T-helper 2 cell treated with Interferon-gamma antibody and Interleukin-4, amounts not matched to agents 5 μg/mL and 100 μg/mL, for 36 hours (primary cell): Measurements from ENCODE around the gene ACTN2.
"Not testable (repeated sequence)": the region's sequence is repeated elsewhere in the genome, so short reads cannot be mapped to it uniquely, and the experiment has no call there.

Experiments used
- DNase-seq: peaks from one replicate; pipeline ENCODE4 v3.0.0; 2021; ENCODE audit warnings: low spot score
- H3K27ac Mint-ChIP-seq: one replicate; pipeline ENCODE4 v1.8.0; 2021; ENCODE audit warnings: mild to moderate bottlenecking, mixed read lengths
- H3K27me3 Mint-ChIP-seq: one replicate; pipeline ENCODE4 v1.8.0; 2021; ENCODE audit warnings: low read depth, mixed read lengths
- H3K36me3 Mint-ChIP-seq: one replicate; pipeline ENCODE4 v1.8.0; 2021; ENCODE audit warnings: low read depth, mixed read lengths
- H3K4me1 Mint-ChIP-seq: one replicate; pipeline ENCODE4 v1.8.0; 2021; ENCODE audit warnings: low read depth, mixed read lengths
- H3K4me3 Mint-ChIP-seq: one replicate; pipeline ENCODE4 v1.8.0; 2022; ENCODE audit warnings: mild to moderate bottlenecking, moderate library complexity, mixed read lengths
- H3K9me3 Mint-ChIP-seq: one replicate; pipeline ENCODE4 v1.8.0; 2021; ENCODE audit warnings: mixed read lengths

The ACTN2 gene

DNA sequence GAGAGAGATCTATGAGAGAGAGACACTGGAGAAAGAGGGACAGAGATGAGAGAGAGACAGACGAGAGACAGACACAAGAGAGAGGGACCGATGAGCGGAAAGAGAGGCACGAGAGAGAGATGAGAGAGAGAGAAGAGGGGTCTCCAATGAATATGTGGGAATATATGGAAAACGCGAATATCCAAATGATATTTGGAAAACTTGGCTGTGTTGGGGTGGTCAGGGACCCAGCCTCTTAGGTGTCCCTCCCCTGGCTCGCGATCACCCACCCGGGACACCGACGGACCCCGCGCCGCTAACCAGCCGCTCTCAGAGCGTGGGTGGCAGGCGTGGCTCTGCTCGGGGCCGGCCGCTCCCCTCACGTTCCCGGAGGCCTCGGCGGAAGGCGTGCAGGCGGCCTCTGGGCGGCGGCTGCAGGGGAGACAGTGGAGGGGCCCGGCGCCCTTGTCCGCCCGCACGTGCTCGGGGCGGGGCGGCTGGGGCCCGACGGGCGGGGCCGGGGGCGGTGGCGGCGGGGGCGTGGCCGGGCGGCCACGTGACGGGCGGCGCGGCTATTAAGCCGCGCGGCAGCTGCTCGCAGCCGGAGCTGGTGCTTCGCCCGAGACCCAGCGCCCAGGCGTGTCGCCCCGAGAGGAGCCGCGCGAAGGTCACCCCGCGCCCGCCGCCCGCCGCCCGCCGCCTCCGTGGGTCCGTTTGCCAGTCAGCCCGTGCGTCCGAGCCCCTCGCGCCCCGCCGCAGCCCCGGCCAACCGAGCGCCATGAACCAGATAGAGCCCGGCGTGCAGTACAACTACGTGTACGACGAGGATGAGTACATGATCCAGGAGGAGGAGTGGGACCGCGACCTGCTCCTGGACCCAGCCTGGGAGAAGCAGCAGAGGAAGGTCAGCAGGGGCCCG, at the start of gene ACTN2:
TSS of gene ACTN2 (plus strand) at position 583 of the 898 bp plus-strand sequence. CDS start at position 758, 175 bp downstream.
- DNase-seq, result peak; percentile 30
- H3K27ac Mint-ChIP-seq, result no peak within 1 kb of the TSS
- H3K36me3 Mint-ChIP-seq, result no peaks in the 10 kb centered on the region
- no peaks in the 10 kb centered on the region for H3K9me3 Mint-ChIP-seq
- peaks cover 55% of the 10 kb centered on the region for H3K27me3 Mint-ChIP-seq
- peak within 1 kb of the TSS; percentile 71 for H3K4me3 Mint-ChIP-seq
- peaks cover 9% of the 10 kb centered on the region for H3K4me1 Mint-ChIP-seq

DNA sequence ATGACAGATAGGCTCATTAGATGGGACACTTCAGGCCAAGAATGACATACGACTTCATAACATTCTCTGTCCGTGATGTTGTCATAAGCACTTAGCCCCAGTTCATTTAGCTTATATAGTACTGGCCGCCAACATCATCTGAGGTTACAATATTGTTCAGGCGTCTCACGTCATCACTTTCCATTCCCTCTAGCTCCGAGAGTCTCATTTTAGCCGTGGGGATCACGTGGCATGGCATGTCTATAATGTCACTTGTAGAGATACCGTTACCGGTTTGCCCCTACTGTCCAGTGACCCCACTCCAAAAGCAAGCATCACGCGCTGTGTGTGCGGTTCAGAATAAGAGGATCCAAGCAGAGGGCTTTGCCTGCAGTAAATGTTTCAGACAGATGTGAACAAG, 47.4 kb upstream of the ACTN2 start:
- H3K27ac Mint-ChIP-seq, result no peak overlapping the region
- H3K4me3 Mint-ChIP-seq, result no peak overlapping the region
- no peaks in the 10 kb centered on the region for H3K36me3 Mint-ChIP-seq
- no peaks in the 10 kb centered on the region for H3K27me3 Mint-ChIP-seq
- no peak for DNase-seq
- H3K9me3 Mint-ChIP-seq, result no peaks in the 10 kb centered on the region
- H3K4me1 Mint-ChIP-seq, result no peaks in the 10 kb centered on the region

DNA sequence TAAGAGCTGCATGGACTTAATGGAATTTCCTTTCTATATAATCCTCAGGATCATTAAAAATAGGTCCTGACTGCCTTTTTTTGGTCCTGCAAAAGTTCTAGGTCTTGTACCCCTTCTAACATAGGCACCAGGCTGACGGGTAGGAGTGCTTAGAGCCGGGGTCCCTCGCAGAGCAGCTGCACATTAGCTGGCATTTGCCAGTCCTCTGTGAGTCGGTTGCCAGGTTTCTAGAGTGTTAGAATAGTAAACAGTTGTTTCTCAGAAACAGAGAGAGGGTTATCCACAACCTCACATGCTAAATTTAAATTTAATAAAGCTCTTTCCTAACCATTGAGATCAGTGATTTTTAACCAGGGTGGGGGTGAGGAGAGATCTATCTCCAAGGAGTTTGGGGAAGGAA, 46.6 kb upstream of the ACTN2 start:
- H3K36me3 Mint-ChIP-seq, result no peaks in the 10 kb centered on the region
- H3K27ac Mint-ChIP-seq, result no peak overlapping the region
- no peak for DNase-seq
- H3K9me3 Mint-ChIP-seq, result no peaks in the 10 kb centered on the region
- no peaks in the 10 kb centered on the region for H3K27me3 Mint-ChIP-seq
- no peaks in the 10 kb centered on the region for H3K4me1 Mint-ChIP-seq
- no peak overlapping the region for H3K4me3 Mint-ChIP-seq

DNA sequence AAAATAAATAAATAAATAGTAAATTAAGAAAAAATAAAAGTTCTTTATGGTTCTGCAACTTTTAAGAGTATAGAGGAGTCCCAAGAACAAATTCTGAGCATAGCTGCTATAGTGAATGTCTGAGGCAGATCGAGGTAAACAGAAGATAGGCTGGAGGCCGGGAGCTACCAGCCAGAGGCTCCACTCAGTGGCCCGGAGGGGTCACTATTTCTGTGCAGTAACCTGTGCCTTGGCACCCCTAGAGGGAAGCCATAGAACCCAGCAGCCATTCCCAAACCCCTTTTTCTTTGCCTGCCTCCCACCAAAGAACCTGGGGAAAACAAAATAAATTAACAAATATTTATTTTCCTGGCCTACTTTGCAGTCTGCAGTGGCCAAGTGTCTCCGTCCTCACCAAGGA, 43.5 kb upstream of the ACTN2 start:
- no peak overlapping the region for H3K27ac Mint-ChIP-seq
- H3K9me3 Mint-ChIP-seq, result no peaks in the 10 kb centered on the region
- no peaks in the 10 kb centered on the region for H3K27me3 Mint-ChIP-seq
- no peaks in the 10 kb centered on the region for H3K36me3 Mint-ChIP-seq
- H3K4me1 Mint-ChIP-seq, result no peaks in the 10 kb centered on the region
- DNase-seq, result no peak
- no peak overlapping the region for H3K4me3 Mint-ChIP-seq

DNA sequence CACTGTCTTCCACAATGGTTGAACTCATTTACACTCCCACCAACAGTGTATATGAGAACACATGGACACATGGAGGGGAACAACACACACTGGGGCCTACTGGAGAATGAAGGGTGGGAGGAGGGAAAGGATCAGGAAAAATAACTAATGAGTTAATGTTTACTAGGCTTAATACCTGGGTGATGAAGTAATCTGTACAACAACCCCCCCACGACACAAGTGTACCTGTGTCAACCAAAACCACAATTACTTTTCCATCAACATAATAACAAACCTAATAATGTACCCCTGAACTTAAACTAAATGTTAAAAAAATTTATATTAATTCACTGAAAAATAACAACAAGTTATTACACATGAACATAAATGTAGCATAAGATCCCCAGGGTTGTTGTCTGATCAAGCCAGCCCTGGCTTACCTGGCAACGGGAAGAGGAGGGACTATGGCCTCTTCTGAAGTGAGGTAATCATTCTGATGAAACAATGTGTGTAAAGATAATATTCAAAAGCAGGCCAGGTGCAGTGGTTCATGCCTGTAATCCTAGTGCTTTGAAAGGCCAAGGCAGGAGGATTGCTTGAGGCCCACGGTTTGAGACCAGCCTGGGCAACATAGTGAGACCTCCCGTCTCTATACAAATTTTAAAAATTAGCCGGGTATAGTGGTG, 41.2 kb upstream of the ACTN2 start:
- no peak overlapping the region for H3K27ac Mint-ChIP-seq
- DNase-seq, result no peak
- H3K36me3 Mint-ChIP-seq, result no peaks in the 10 kb centered on the region
- H3K9me3 Mint-ChIP-seq, result no peaks in the 10 kb centered on the region
- H3K4me3 Mint-ChIP-seq, result no peak overlapping the region
- H3K27me3 Mint-ChIP-seq, result peaks cover 2% of the 10 kb centered on the region
- no peaks in the 10 kb centered on the region for H3K4me1 Mint-ChIP-seq

DNA sequence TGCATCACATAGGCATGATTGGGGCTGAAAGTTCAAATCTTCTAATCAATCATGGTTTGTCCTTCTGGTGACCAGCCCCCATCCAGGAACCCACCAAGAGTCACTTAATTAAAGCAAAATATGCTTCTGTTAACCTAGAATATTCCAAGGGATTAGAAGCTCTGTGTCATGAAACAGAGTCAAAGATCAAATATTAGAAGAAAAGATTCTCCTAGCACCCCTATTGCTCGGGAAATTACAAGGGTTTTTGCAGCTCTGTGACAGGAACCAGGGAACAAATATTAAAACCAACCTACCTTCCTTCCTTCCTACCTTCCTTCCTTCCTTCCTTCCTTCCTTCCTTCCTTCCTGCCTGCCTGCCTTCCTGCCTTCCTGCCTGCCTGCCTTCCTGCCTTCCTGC, 31.8 kb upstream of the ACTN2 start:
- Mint-ChIP-seq H3K4me3 (no peak overlapping the region), H3K9me3 (no peaks in the 10 kb centered on the region), H3K27ac (no peak overlapping the region), H3K36me3 (no peaks in the 10 kb centered on the region), H3K4me1 (no peaks in the 10 kb centered on the region), H3K27me3 (peaks cover 2% of the 10 kb centered on the region)
- DNase-seq, result no peak

DNA sequence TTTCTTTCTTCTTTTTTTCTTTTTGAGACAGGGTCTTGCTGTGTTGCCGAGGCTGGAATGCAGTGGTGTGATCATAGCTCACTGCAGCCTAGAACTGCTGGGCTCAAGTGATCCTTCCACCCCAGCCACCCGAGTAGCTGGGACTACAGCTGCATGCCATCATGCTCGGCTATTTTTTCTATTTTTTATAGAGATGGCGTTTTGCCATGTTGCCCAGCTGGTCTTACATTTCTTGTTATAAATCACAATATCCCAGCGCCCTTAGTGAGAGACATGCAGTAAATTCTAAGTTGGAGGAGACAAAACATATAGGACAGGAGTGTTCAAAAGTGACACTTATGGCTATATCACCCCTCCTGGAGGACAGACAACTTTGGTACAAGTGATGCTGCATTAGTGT, 31.3 kb upstream of the ACTN2 start:
- DNase-seq, result no peak
- no peaks in the 10 kb centered on the region for H3K27me3 Mint-ChIP-seq
- no peaks in the 10 kb centered on the region for H3K36me3 Mint-ChIP-seq
- H3K4me3 Mint-ChIP-seq, result no peak overlapping the region
- H3K9me3 Mint-ChIP-seq, result no peaks in the 10 kb centered on the region
- no peak overlapping the region for H3K27ac Mint-ChIP-seq
- H3K4me1 Mint-ChIP-seq, result no peaks in the 10 kb centered on the region

DNA sequence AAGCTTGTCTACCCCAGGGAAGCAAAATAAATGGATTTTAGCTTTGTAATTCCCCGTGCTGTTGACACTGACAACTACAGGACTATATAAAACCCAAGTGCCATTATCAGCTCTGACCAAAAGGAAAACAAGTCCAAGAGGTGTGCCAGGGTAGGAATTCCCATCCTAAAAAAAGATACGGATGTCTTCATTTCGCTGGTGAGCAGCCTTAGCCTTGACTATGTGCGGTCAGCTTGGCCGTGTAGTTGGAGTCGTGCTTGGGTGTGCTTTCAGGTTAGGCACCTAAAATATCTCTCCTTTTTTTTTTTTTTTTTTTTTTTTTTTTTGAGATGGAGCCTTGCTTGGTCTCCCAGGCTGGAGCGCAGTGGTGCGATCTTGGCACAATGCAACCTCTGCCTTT, 28.9 kb upstream of the ACTN2 start:
- Mint-ChIP-seq H3K27ac (no peak overlapping the region), H3K27me3 (peaks cover 2% of the 10 kb centered on the region), H3K36me3 (no peaks in the 10 kb centered on the region), H3K4me1 (no peaks in the 10 kb centered on the region), H3K9me3 (no peaks in the 10 kb centered on the region), H3K4me3 (no peak overlapping the region)
- DNase-seq, result no peak

DNA sequence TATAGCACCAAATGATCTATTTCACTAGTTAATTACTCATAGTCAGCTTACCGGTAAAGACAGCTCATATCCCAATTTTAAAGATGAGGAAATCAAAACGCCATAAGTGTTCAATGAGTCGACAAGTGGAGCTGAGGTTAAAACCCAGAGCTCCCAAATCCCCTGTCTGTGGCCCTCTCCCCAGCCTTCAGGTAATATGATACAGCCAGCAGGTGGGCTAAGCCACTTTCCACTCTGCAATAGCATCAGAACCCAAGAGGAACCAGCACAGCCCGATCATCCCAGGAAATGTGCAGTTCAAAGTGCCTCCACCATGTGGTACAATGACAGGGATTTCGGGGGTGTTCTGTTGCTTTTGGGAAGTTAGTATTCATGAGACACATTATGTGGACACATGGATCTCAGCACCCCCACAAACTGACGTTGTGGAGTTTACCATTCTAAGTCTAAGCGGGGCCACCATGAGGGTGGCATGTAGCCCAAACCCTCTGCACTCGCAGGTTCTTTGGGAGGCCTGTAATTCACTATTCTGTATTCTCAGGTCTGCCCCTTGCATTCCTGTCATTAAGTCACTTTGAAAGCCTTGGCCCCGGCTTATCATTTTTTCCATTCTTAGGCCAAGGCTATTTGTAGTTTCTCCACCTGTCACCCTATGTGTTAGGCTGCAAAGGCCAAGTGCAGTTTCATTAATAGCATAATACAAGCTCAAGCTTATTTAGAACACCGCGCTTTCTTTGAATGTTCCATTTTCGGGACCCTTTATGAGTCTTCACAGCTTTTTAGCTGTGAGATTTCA, 26.3 kb upstream of the ACTN2 start:
- no peak overlapping the region for H3K4me3 Mint-ChIP-seq
- H3K4me1 Mint-ChIP-seq, result peaks cover 4% of the 10 kb centered on the region
- H3K27me3 Mint-ChIP-seq, result peaks cover 7% of the 10 kb centered on the region
- no peak for DNase-seq
- no peaks in the 10 kb centered on the region for H3K36me3 Mint-ChIP-seq
- no peak overlapping the region for H3K27ac Mint-ChIP-seq
- H3K9me3 Mint-ChIP-seq, result no peaks in the 10 kb centered on the region

DNA sequence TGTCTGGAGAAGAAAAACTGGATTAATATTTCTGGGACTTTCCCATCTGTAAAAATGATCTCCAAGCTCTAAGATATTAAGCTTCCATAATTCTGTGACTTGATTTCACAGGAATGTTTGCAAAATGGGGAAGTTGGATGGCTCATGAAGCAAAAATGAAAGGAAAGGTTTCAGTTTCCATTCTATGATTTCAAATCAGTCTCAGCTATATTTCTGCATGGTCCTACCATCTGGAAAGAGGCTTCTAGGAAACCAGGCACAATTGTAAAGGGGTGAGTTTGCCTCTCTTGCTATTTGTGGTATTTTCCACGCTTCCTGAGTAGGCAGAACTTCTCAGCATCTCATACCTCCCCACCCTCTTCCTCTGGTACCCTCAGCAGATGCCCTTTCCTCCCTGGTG, 22.4 kb upstream of the ACTN2 start:
- no peaks in the 10 kb centered on the region for H3K36me3 Mint-ChIP-seq
- no peaks in the 10 kb centered on the region for H3K9me3 Mint-ChIP-seq
- H3K27me3 Mint-ChIP-seq, result peaks cover 7% of the 10 kb centered on the region
- no peak for DNase-seq
- H3K4me3 Mint-ChIP-seq, result no peak overlapping the region
- H3K4me1 Mint-ChIP-seq, result peaks cover 4% of the 10 kb centered on the region
- H3K27ac Mint-ChIP-seq, result no peak overlapping the region

DNA sequence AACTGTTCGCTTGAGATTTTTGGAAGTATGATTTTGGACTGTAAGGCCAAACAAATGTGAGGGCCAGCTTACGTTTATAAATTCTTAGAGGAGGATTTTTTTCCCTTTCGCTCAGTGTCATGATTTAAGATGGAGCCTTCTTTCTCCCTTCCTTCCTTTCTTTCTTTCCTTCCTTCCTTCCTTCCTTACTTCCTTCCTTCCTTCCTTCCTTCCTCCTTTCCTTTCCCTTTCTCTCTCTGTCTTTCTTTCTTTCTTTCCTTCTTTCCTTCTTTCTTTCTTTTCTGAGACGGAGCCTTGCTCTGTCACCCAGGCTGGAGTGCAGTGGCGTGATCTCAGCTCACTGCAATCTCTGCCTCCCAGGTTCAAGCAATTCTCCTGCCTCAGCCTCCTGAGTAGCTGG, 17.4 kb upstream of the ACTN2 start:
- not testable (repeated sequence) for H3K27me3 Mint-ChIP-seq, H3K4me1 Mint-ChIP-seq, H3K9me3 Mint-ChIP-seq, H3K27ac Mint-ChIP-seq, H3K4me3 Mint-ChIP-seq, DNase-seq, H3K36me3 Mint-ChIP-seq

DNA sequence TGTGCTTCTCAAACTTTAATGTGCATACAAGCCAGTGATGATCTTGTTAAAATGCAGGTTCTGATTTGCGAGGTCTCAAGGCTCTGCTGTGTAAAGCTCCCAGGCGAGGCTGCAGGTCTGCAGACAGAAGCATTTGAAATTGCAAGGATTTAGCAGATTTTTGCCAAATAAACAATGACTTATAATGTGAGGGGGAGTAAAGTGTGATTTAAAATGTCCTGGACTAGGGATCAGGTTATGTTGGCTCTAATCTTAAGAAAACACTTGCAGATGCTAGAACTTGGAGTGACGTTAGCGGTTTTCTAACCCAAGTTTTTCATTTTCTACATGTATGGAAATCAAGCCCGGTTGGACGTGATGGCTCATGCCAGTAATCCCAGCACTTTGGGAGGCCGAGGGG, 16.2 kb upstream of the ACTN2 start:
- Mint-ChIP-seq H3K4me3 (no peak overlapping the region), H3K4me1 (no peaks in the 10 kb centered on the region), H3K9me3 (no peaks in the 10 kb centered on the region), H3K27ac (no peak overlapping the region), H3K27me3 (peaks cover 5% of the 10 kb centered on the region), H3K36me3 (no peaks in the 10 kb centered on the region)
- DNase-seq, result no peak

DNA sequence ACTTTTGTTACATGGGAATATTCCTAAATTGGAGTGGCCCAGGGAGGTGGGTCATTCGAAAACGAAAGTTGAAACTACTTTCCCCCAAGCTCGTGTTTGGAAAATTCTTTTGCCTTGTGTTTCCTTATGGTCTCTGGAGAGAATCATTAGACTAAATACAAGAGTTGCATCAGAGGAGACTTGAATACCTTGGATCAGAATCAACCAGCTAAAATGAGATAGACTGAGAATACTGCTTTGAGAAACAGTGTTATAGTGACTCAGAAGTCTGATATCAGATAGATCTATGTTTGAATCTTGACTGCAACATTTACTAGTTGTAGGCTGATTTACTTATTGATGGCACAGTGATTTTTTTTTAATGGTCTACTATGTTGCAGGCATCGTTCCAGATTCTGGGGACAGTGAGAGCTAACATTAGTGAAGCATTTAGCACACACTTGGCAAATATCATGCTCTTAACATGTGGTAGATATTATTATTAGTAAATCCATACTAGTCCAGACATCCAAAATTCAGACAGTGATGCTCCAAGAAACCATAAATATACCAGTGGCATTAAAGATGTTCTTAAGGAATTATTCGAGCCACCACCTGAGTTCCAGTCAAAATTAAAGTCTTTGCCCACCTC, 12.9 kb upstream of the ACTN2 start:
- no peaks in the 10 kb centered on the region for H3K36me3 Mint-ChIP-seq
- H3K9me3 Mint-ChIP-seq, result no peaks in the 10 kb centered on the region
- H3K27ac Mint-ChIP-seq, result no peak overlapping the region
- H3K4me3 Mint-ChIP-seq, result no peak overlapping the region
- H3K27me3 Mint-ChIP-seq, result peaks cover 9% of the 10 kb centered on the region
- no peak for DNase-seq
- H3K4me1 Mint-ChIP-seq, result no peaks in the 10 kb centered on the region
